GM12891 (cell line): ENCODE measurements around the gene FOXP4.

ENCODE experiments used
- DNase-seq: peaks from one replicate; pipeline ENCODE4 v3.0.0; 2011; ENCODE audit warnings: low spot score; ENCODE audit not compliant: insufficient read length
- FAIRE-seq: peaks from 2 replicates; lab custom pipeline; 2011; peaks lifted over from hg19 to GRCh38; lab: Jason Lieb, UNC
- PAX5 ChIP-seq: IDR thresholded peaks from 2 replicates; pipeline ENCODE4 v1.6.1; 2011; ENCODE audit warnings: low read length, moderate library complexity, mild to moderate bottlenecking; ENCODE audit not compliant: insufficient read depth, severe bottlenecking
- POLR2A ChIP-seq: IDR thresholded peaks from 2 replicates; pipeline ENCODE4 v1.6.1; 2011; ENCODE audit warnings: low read depth, low read length, control low read depth
- POLR2AphosphoS5 ChIP-seq: IDR thresholded peaks from 2 replicates; pipeline ENCODE4 v1.6.1; 2011; ENCODE audit warnings: low read depth, low read length, control low read depth
- POU2F2 ChIP-seq: IDR thresholded peaks from 2 replicates; pipeline ENCODE4 v1.6.1; 2011; ENCODE audit warnings: low read depth, mild to moderate bottlenecking, control low read depth, low read length, moderate library complexity
- SPI1 ChIP-seq: IDR thresholded peaks from 2 replicates; pipeline ENCODE4 v1.6.1; 2011; ENCODE audit warnings: low read depth, low read length, control low read depth
- TAF1 ChIP-seq: IDR thresholded peaks from 2 replicates; pipeline ENCODE4 v1.6.1; 2011; ENCODE audit warnings: low read depth, low read length, control low read depth

The FOXP4 gene

GRCh38 chr6:41648921-41649320 lies 102.7 kb downstream of the FOXP4 start:
- no peak for FAIRE-seq
- TF ChIP-seq POLR2AphosphoS5 = no peak
- TF ChIP-seq POU2F2 = no peak
- TF ChIP-seq TAF1 = no peak
- TF ChIP-seq PAX5 = no peak
- no peak for TF ChIP-seq POLR2A
- TF ChIP-seq SPI1 = no peak
- no peak for DNase-seq

- no peak for TF ChIP-seq POU2F2
- TF ChIP-seq TAF1 = no peak
- no peak for TF ChIP-seq POLR2A
- no peak for TF ChIP-seq SPI1
- no peak for TF ChIP-seq PAX5
- TF ChIP-seq POLR2AphosphoS5 = no peak
- DNase-seq (no peak), FAIRE-seq (no peak)
These were observed 103.4 kb downstream of the FOXP4 start for GRCh38 chr6:41649596-41649995.

- no peak for TF ChIP-seq POU2F2
- no peak for TF ChIP-seq POLR2AphosphoS5
- no peak for FAIRE-seq
- DNase-seq = no peak
These were observed 103.9 kb downstream of the FOXP4 start for GRCh38 chr6:41650120-41650519.

DNA sequence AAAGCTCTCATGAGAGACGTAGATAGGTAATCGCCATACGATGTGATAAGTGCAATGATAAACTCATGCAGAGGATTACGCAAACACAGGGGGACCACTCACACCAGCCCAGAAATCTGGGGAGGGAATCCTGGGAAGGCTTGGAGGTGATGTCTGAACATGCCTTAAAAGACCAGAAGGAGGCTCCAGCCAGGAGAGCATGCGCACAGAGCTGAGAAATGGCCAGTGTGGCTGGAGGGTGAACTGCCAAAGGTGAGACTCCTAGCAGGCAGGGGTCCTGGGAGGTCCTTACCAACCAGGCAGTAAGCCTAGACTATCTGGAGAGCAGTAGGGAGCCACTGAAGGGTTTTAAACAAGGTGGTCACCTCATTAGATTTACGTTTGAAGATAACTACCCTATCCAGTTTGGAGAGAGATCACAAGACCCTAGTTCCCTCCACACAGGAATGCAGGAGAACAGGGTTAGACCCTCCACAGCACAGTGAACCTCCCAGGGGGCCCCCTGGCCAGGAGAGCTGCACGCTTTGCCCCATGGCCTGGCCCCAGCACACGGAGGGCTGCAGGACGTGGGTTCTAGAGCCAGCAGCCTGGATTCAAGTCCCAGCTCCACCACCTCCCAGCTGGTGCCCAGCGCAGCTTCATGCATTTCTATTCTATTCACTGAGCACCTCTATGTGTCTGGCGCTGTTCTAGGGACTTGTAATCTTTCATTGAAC lies 105.2 kb downstream of the FOXP4 start:
- FAIRE-seq (no peak), DNase-seq (no peak)
- TF ChIP-seq POLR2AphosphoS5 (no peak), POLR2A (no peak), PAX5 (no peak), SPI1 (no peak), TAF1 (no peak), POU2F2 (no peak)
